Right cardiac atrium (tissue), 5 donors: Measurements from ENCODE around the gene THSD4. TPM values are rescaled to one million over a fixed set of nuclear protein-coding genes. Genes with fewer than 3 reads are reported as not detected.

Experiments used
- ATAC-seq, 2 donors: fragments of 200-7000 bp; cut with Tn5 transposase; one replicate each; pipeline versions ENCODE4 v1.8.0 to v1.9.1; 2020; ENCODE audit warnings: moderate library complexity in 2 of 2, mild to moderate bottlenecking in 1 of 2
- DNase-seq, 3 donors: peaks; one replicate each; pipeline ENCODE4 v3.0.0-alpha.2; 2020
- H3K27ac ChIP-seq: one replicate; pipeline ENCODE4 v1.5.1; 2013; ENCODE audit warnings: mild to moderate bottlenecking, low read length, control low read depth, moderate library complexity
- H3K27me3 ChIP-seq: one replicate; pipeline ENCODE4 v1.6.1; 2013; ENCODE audit not compliant: control insufficient read depth, insufficient read depth
- H3K4me1 ChIP-seq: one replicate; pipeline ENCODE4 v1.6.1; 2013; ENCODE audit warnings: low read length; ENCODE audit not compliant: control insufficient read depth, insufficient read depth
- H3K4me3 ChIP-seq: one replicate; pipeline ENCODE4 v1.5.1; 2013; ENCODE audit warnings: low read length, control low read depth
- H3K9me3 ChIP-seq: one replicate; pipeline ENCODE4 v1.6.1; 2013; ENCODE audit warnings: low read length; ENCODE audit not compliant: control insufficient read depth
- WGBS: extraction: QIAGEN DNeasy Blood & Tissue Kit; methylation state at CpG from one replicate; pipeline ENCODE4 v1.1.7; 2013; 5-methylcytosine and 5-hydroxymethylcytosine counted together
- intact Hi-C, 4 donors: fragments of 100-400 bp; cut with DNase I; formaldehyde crosslinking; loops; one replicate each; pipeline versions ENCODE4 v1.11.0 to v1.14.0; 2022 to 2023
- polyA plus RNA-seq: library from polyadenylated mRNA; stranded (reverse); fragments of 200-250 nt; gene quantifications from one replicate; pipeline ENCODE4 v1.2.3, GENCODE V29; 2013
- total RNA-seq, 4 donors: library from RNA; stranded (reverse); fragmentation: NEBNext Ultra II Directional; extraction: Animal tissue kit (Norgen Biotek cat#: 25700); gene quantifications; one replicate each; pipeline ENCODE4 v1.2.1, GENCODE V29; 2021
- donor health status: healthy with polysubstance abuse.
- donor health status: DM: no; HTN: yes; CAD: no.
- donor health status: DM: no; HTN: no; CAD: no.
- donor health status: DM: no; HTN: yes; CAD: no; lungs with severe emphysema.
- donor health status: DM: yes; HTN: yes; CAD: no.

The THSD4 gene
- total and polyA plus RNA-seq, 5 donors = 40.5 to 93.8 (median 67.3) TPM

DNA sequence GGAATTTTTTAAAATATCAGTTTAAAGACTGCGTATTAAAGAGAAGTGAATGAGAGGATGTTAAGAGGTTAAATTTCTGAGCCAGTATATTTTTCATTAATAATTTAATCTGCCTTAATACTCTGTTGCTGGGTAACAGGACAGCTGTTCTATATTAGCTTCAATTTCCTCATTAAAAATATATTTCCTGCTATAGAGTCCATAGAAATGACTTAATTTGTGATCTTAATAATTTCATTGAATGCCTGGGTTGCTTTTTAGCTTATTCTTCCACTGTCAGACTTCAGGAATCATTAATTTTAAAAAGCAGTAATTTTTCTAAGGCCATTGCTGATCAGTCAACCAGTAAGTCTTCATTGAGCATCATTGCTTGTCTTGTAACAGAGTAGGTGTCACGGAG lies 129.0 kb downstream of the THSD4 start:
- H3K27ac ChIP-seq = no peak overlapping the region
- no peak for ATAC-seq
- intact Hi-C loops = no loop called here
- WGBS = 95% methylated on average over 2 of the region's 2 CpGs
- H3K4me3 ChIP-seq = no peak overlapping the region
- DNase-seq = no peak
- H3K9me3 ChIP-seq = no peaks in the 10 kb centered on the region
- peaks cover 5% of the 10 kb centered on the region for H3K4me1 ChIP-seq
- H3K27me3 ChIP-seq = no peaks in the 10 kb centered on the region

DNA sequence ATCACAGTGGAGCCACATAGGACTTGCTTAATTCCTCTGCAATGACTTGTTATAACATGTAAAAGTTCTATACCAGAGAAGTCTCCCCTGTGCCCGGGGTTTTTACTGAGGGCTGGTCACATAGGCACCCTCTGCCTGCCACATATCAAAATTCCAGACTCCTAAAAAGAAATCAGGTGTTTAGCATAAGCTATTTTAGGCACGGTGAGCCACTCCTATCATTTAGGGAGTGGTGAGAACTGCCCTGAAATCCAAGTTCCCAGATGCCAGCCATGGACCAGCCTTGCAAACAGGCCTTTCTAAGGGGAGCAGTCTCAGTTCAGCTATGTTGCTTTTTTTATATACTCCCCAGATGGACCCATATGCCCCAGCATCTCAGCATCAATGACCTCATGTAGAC lies 130.3 kb downstream of the THSD4 start:
- Histone ChIP-seq H3K27ac (peak overlapping the region; percentile 58), H3K4me1 (peaks cover 10% of the 10 kb centered on the region), H3K4me3 (no peak overlapping the region), H3K9me3 (no peaks in the 10 kb centered on the region), H3K27me3 (no peaks in the 10 kb centered on the region)
- 71% methylated on average over 2 of the region's 2 CpGs for WGBS
- intact Hi-C loops = no loop called here
- ATAC-seq (no peak), DNase-seq (no peak)

DNA sequence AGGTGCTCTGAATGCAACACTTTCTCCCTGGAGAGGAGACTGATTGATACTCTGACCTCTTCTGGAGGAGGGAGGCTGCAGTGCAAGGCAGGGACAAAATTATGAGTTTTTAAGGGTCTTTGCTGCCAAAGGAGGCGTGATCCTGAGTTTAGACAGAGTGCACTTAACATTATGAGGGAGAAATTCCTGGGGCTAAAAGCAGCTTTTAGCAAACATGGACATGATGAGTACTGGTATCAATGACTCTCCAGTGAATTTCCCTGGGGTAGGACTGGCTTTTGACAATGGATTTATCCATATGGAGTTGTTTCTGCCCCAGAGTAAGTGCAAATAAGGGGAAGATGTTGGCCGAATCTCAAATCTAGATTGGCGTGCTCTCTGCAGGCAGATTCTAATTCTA lies 133.1 kb downstream of the THSD4 start:
- Histone ChIP-seq H3K9me3 (no peaks in the 10 kb centered on the region), H3K27ac (no peak overlapping the region), H3K4me1 (peaks cover 10% of the 10 kb centered on the region), H3K4me3 (no peak overlapping the region), H3K27me3 (no peaks in the 10 kb centered on the region)
- no peak for ATAC-seq
- WGBS = 55% methylated on average over 3 of the region's 3 CpGs
- intact Hi-C loops = no loop called here
- DNase-seq = no peak

DNA sequence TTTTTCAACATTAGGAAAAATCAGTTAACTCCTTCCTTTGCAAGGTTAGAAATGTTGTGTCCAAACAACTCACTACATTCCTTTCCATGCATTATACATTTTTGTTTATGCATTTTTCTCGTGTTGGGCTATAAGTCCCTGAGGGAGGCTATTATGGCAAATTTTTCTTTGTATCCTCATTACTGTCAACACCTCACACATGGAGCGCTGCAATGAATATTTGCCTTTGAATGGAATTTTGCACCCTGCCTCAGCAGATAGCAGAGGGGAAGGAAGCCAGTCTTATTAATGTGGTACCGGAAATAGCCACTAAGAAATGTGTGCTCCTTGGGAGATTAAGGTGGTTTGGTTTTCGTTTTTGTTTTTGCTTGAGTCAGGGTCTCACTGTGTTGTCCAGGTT lies 134.7 kb downstream of the THSD4 start:
- H3K4me3 ChIP-seq = no peak overlapping the region
- H3K27ac ChIP-seq = peak overlapping the region; percentile 25
- intact Hi-C loops = no loop called here
- H3K4me1 ChIP-seq = peaks cover 10% of the 10 kb centered on the region
- no peaks in the 10 kb centered on the region for H3K9me3 ChIP-seq
- no peak for DNase-seq
- WGBS = 22% methylated on average over 4 of the region's 4 CpGs
- ATAC-seq = no peak
- H3K27me3 ChIP-seq = no peaks in the 10 kb centered on the region

DNA sequence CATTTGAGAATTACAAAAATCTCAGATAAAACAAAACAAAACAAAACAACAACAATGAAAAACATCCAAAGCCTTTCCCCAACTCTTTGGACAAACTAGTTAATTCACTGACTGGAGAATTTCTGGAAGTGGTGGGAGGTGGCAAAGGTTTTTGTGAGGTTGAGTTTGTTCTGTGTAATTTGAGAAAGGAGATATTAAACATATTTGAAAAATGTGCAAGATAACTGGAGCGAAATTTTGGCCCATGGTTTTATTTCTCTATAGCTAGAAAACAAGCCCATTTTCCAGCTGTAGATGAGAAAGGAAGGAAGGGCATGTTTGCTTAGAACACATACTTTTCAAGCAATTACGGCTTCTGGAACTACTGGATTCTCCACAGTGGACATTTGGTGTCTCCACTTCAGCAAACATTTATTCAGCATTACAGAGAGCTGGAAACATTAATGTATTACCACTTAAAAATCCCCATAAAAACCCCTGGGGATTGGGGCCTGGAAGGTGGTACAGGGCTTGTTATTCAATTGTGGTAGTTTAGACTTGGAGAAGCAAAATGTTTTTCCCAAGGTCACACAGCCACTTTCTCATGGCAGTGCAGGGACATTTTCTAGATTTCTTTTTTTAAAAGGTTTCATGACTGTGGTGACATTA lies 135.8 kb downstream of the THSD4 start:
- H3K27ac ChIP-seq = peak overlapping the region; percentile 66
- intact Hi-C loops = no loop called here
- no peaks in the 10 kb centered on the region for H3K27me3 ChIP-seq
- no peaks in the 10 kb centered on the region for H3K9me3 ChIP-seq
- no peak for ATAC-seq
- DNase-seq = no peak
- WGBS = 59% methylated on average over 2 of the region's 2 CpGs
- peaks cover 10% of the 10 kb centered on the region for H3K4me1 ChIP-seq
- H3K4me3 ChIP-seq = no peak overlapping the region

DNA sequence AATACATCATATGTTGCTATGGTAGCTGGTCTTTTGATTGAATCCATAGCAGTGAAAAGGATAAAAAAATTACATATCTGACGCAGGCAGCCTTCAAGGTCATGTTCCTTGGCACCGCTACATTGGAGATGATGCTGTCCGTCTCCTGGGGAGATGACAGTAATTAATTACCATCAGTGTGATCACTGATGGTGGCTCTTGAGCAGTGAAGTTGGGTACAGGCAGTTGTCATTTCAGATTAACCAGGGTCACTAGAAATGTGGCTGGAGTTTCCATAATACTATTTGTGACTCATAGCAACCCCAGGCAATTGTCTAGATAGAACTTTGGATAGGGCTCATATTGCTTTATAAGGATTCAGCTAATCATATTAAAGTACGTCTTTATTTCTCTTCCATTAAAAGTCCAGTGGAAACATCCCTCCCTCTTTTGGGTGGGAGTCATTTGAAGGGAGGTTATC lies 136.3 kb downstream of the THSD4 start:
- 48% methylated on average over 4 of the region's 4 CpGs for WGBS
- ATAC-seq = peak; percentile 65 to 79
- H3K27me3 ChIP-seq = no peaks in the 10 kb centered on the region
- peaks cover 10% of the 10 kb centered on the region for H3K4me1 ChIP-seq
- H3K27ac ChIP-seq = peak overlapping the region; percentile 84
- H3K4me3 ChIP-seq = no peak overlapping the region
- DNase-seq = no peak
- intact Hi-C loops = no loop called here
- no peaks in the 10 kb centered on the region for H3K9me3 ChIP-seq

DNA sequence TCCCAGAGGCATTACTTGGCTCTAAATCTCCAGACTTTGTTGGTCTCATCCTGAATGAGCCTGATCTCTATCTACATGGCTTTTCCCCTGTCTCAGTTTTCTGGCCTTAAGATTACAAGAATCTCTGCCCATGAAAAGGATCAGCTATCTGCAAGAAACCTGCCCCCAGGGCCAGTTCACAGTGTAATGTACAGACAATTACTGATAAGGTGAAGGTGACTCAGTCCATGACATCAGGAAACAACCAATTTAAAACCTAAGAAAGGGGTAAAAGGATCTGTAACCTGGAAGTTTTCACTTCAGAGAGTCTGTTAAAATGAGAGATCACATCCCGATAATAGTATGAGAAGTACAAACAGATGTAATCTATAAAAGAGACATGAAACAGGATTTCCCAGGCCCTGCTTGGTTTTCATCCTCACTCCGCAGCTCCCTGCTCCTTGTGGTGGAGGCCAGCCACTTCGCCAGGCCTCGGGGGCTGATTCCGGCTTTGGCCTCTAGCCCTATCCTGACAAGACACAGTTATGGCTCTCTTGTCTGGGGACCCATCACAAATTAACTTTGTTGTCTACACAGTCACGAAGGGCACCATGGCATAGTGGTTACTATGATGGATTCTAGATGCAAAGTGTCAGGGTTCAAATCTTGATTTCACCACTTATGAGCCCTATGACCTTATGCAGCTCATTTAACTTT lies 136.9 kb downstream of the THSD4 start:
- Histone ChIP-seq H3K4me1 (peaks cover 10% of the 10 kb centered on the region), H3K27ac (peak overlapping the region; percentile 87), H3K4me3 (no peak overlapping the region), H3K27me3 (no peaks in the 10 kb centered on the region), H3K9me3 (no peaks in the 10 kb centered on the region)
- intact Hi-C loops = no loop called here
- peak in 1 of 3 donors; percentile 44 for DNase-seq
- ATAC-seq = peak; percentile 23 to 57
- 61% methylated on average over 6 of the region's 6 CpGs for WGBS

DNA sequence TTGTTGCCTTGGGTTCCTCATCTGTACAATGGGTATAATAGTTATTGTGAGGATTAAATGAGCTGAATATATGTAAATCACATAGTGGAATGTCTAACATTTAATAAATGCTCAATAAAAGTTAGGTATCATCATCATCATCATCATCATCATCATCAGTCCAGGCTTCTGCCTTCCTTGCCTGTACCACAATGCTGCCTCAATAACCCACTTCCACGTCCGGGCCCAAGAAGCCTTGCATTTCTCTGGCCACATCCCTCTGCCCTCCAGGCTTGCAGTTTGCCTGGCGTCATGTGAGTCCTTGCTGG lies 137.4 kb downstream of the THSD4 start:
- 93% methylated on average over 3 of the region's 3 CpGs for WGBS
- ATAC-seq (no peak), DNase-seq (no peak)
- intact Hi-C loops = no loop called here
- Histone ChIP-seq H3K4me1 (peaks cover 7% of the 10 kb centered on the region), H3K9me3 (no peaks in the 10 kb centered on the region), H3K27ac (peak overlapping the region; percentile 53), H3K27me3 (no peaks in the 10 kb centered on the region), H3K4me3 (no peak overlapping the region)

DNA sequence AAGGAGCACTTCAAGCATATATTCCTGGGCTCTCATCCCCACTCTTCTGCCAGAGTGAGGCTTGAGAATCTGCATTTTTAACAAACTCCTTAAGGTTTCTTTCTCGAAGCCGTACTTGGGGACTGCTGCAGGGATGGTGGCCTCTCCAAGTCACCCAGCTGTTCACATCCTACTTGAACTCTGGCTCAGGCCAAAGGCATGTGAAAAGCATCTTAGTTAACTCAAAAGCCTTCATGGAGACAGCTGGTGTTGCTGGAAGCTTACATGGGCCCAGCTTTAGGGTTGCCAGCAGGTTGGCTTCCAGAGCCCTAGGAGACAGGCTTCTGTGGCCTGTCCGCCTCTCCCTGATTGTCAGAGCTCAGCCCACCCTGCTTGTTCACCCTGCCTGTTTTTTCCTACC lies 139.2 kb downstream of the THSD4 start:
- DNase-seq (peak in 2 of 3 donors; percentile 48 to 55), ATAC-seq (peak in 1 of 2 donors; percentile 41)
- Histone ChIP-seq H3K4me1 (peaks cover 5% of the 10 kb centered on the region), H3K4me3 (no peak overlapping the region), H3K9me3 (no peaks in the 10 kb centered on the region), H3K27me3 (no peaks in the 10 kb centered on the region), H3K27ac (no peak overlapping the region)
- 73% methylated on average over 3 of the region's 3 CpGs for WGBS
- intact Hi-C loops = no loop called here

DNA sequence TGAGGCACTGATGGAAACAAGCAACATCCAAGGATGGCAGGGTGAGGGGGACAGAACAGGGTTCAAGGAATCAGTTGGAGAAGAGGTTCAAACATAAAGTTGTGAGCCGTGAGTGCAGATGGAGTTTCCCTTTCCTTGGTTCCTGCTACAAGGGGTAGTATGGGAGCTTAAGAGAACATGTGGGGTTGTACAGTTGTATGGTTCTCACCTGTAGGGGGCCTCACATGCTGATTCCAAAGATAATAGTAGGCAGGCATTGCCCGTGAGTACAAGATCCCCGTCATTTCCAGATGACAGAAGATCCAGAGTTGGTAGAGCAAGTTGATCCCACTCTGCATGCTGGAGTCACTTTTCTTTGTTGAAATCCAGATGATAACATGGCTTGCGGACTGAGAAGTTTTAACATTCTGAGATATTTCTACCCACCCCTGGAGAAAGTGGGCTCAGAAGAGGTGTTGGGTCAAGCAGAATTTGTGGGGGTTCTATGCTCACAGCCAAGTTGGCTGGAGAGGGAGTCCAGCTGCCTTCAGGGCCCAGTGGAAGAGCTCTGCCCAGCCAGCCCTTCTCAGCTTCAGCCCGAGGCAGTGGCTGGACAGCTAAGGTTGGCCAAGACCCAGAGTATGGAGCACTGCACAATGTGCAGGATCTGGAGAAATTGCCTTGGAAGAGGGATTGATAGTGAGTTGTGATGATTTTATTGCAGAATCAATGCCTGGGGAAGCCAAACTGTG lies 141.8 kb downstream of the THSD4 start:
- Histone ChIP-seq H3K4me3 (no peak overlapping the region), H3K27me3 (no peaks in the 10 kb centered on the region), H3K4me1 (no peaks in the 10 kb centered on the region), H3K9me3 (no peaks in the 10 kb centered on the region), H3K27ac (no peak overlapping the region)
- intact Hi-C loops = no loop called here
- DNase-seq (no peak), ATAC-seq (peak in 1 of 2 donors; percentile 53)
- WGBS = 66% methylated on average over 5 of the region's 5 CpGs

DNA sequence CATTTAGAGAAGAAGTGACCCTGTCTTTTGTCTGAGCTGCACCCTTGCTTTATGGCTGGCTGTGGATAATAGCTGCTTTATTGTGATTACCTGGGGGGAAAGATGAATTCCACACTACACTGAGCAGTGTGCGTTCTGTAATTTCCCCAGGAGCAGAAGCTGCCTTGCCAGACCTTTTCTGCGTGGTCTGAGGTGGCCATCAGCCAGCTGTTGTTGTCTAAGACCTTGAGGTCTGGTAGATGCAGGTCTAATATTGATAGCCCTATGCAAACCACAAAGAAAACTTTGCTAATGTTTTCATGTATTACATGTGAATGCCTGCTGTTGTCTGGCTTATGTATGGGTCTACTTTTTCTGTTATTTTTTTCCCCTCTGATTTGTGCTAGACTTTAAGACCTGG lies 144.6 kb downstream of the THSD4 start:
- Histone ChIP-seq H3K27me3 (no peaks in the 10 kb centered on the region), H3K4me1 (no peaks in the 10 kb centered on the region), H3K4me3 (no peak overlapping the region), H3K9me3 (no peaks in the 10 kb centered on the region), H3K27ac (no peak overlapping the region)
- WGBS = 77% methylated on average over 2 of the region's 2 CpGs
- intact Hi-C loops = no loop called here
- no peak for ATAC-seq
- no peak for DNase-seq
